Measurements from ENCODE around the gene MIA2. TPM values are rescaled to one million over a fixed set of nuclear protein-coding genes. Genes with fewer than 3 reads are reported as not detected.

MIA2 gene
- 34.0 and 34.7 TPM in 2 replicates for total RNA-seq
- long read RNA-seq, partial matches to known transcripts, result 13 of 42 reads
- long read RNA-seq, other reads (novel, unspliced or antisense), result 29 of 42 reads

- H3K27me3 Mint-ChIP-seq, result no peaks in the 10 kb centered on the region
- peak within 1 kb of the TSS; percentile 38 for H3K27ac Mint-ChIP-seq
- TF ChIP-seq, protein P1, sequence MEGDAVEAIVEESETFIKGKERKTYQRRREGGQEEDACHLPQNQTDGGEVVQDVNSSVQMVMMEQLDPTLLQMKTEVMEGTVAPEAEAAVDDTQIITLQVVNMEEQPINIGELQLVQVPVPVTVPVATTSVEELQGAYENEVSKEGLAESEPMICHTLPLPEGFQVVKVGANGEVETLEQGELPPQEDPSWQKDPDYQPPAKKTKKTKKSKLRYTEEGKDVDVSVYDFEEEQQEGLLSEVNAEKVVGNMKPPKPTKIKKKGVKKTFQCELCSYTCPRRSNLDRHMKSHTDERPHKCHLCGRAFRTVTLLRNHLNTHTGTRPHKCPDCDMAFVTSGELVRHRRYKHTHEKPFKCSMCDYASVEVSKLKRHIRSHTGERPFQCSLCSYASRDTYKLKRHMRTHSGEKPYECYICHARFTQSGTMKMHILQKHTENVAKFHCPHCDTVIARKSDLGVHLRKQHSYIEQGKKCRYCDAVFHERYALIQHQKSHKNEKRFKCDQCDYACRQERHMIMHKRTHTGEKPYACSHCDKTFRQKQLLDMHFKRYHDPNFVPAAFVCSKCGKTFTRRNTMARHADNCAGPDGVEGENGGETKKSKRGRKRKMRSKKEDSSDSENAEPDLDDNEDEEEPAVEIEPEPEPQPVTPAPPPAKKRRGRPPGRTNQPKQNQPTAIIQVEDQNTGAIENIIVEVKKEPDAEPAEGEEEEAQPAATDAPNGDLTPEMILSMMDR (IDR thresholded peaks at IDR 0.05; ENCODE audit: unreplicated experiment), result no peak
- no peaks in the 10 kb centered on the region for H3K9me3 Mint-ChIP-seq (ENCODE audit: low read depth)
- peak within 1 kb of the TSS; percentile 59 for H3K4me3 Mint-ChIP-seq (ENCODE audit: low read depth)
- DNase-seq (ENCODE audit: low spot score, unreplicated experiment), result no peak
- H3K4me1 Mint-ChIP-seq (ENCODE audit: low read depth), result peaks cover 9% of the 10 kb centered on the region
- no peaks in the 10 kb centered on the region for H3K36me3 Mint-ChIP-seq (ENCODE audit: insufficient read depth)
Observed at GRCh38 chr14:39233680-39234326, at the start of gene MIA2. Gene MIA2, plus strand, starts transcription at chr14:39233915. Its CDS starts 200 bp downstream, at chr14:39234115.

GRCh38 chr14:39184628-39185255 lies 49.0 kb upstream of the MIA2 start:
- Mint-ChIP-seq H3K36me3 (ENCODE audit: insufficient read depth) (peaks cover 19% of the 10 kb centered on the region), H3K4me3 (ENCODE audit: low read depth) (no peak overlapping the region), H3K4me1 (ENCODE audit: low read depth) (peaks cover 8% of the 10 kb centered on the region), H3K27me3 (no peaks in the 10 kb centered on the region), H3K27ac (peak overlapping the region; percentile 46), H3K9me3 (ENCODE audit: low read depth) (no peaks in the 10 kb centered on the region)
- TF ChIP-seq, protein P1 (IDR thresholded peaks at IDR 0.05; ENCODE audit: unreplicated experiment), result no peak
- no peak for DNase-seq (ENCODE audit: low spot score, unreplicated experiment)

- Mint-ChIP-seq H3K36me3 (ENCODE audit: insufficient read depth) (peaks cover 17% of the 10 kb centered on the region), H3K4me1 (ENCODE audit: low read depth) (peaks cover 8% of the 10 kb centered on the region), H3K27me3 (no peaks in the 10 kb centered on the region), H3K9me3 (ENCODE audit: low read depth) (no peaks in the 10 kb centered on the region), H3K27ac (peak overlapping the region; percentile 62), H3K4me3 (ENCODE audit: low read depth) (no peak overlapping the region)
- TF ChIP-seq, protein P1 (IDR thresholded peaks at IDR 0.05; ENCODE audit: unreplicated experiment), result no peak
- DNase-seq (ENCODE audit: low spot score, unreplicated experiment), result no peak
Observed at GRCh38 chr14:39185256-39186049, 48.3 kb upstream of the MIA2 start.

- Mint-ChIP-seq H3K9me3 (ENCODE audit: low read depth) (no peaks in the 10 kb centered on the region), H3K4me3 (ENCODE audit: low read depth) (no peak overlapping the region), H3K27ac (no peak overlapping the region), H3K4me1 (ENCODE audit: low read depth) (peaks cover 8% of the 10 kb centered on the region), H3K27me3 (no peaks in the 10 kb centered on the region), H3K36me3 (ENCODE audit: insufficient read depth) (peaks cover 17% of the 10 kb centered on the region)
- DNase-seq (ENCODE audit: low spot score, unreplicated experiment), result no peak
- TF ChIP-seq, protein P1 (IDR thresholded peaks at IDR 0.05; ENCODE audit: unreplicated experiment), result no peak
Observed at GRCh38 chr14:39186941-39187525, 46.7 kb upstream of the MIA2 start.
